GM18508 (cell line): Measurements from ENCODE around the gene ZNF579.
"Not testable (repeated sequence)": the region's sequence is repeated elsewhere in the genome, so short reads cannot be mapped to it uniquely, and the experiment has no call there.

Experiments
- ATAC-seq: cut with Tn5 transposase; IDR thresholded peaks from one replicate; pipeline ENCODE4 v1.9.1; 2021; ENCODE audit warnings: moderate number of reproducible peaks; ENCODE audit not compliant: insufficient read depth, unreplicated experiment

The ZNF579 gene

DNA sequence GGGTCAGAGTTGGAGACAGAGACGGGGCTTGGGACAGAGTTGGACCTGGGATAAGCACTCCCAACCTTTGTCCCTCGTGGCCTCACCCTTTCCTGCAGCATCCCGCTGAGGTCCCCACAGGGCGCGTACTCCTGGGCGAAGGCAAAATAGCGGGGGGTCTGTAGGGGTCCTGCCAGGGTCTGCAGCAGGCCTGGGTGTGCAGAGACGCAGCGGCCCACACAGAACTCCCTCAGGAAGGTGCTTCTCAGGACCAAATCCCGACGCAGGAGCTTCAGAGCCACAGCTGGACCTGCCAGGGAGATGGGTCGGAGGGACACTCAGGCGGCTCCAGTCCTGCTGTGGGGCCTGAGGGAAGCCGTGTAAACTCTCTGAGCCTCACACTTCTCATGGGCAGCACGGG, 36.6 kb downstream of the ZNF579 start:
- ATAC-seq, result no peak

GRCh38 chr19:55543567-55543966, 37.1 kb downstream of the ZNF579 start:
- no peak for ATAC-seq

- ATAC-seq, result no peak
Measured at GRCh38 chr19:55542292-55542855, 38.3 kb downstream of the ZNF579 start.

DNA sequence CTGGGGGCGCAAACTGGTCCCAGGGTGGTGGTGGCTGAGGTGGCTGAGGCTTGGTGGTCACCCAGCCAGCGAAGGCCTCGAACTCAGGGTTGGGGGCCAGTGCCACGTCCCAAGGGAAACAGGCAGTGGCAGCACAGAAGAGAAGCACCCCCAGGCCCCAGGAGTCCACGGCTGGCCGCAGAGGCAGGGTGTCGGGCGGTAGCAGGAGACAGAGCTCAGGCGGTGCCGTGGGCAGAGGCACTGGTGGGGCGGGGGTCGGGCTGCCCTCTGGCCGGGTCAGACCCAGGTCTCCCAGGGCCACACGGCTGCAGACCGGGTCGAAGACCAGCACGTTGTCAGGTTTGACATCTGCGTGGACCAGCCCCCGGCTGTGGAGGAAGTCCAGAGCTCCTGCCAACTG, 39.6 kb downstream of the ZNF579 start:
- ATAC-seq, result no peak

DNA sequence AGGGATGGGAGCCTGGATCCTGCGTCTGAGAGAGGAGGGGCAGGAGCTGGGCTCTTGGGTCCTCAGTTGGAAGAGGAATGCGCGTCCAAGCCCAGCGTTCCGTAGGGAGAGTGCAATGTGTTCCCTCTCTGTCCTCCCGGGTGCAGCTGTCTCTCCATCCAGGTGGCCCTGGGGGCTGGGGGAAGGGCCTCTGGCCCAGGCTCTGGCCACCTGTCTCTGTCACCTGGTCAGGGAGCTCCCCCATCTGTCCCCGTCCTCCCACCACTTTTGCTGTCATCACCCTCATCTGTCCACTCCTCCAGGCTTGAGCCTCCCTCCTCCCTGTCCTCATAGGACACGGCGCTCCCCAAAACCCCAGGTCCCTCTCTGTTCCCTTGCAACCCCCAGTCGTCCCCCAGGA, 40.0 kb downstream of the ZNF579 start:
- ATAC-seq, result no peak

- no peak for ATAC-seq
Measured at GRCh38 chr19:55539090-55539984, 41.3 kb downstream of the ZNF579 start.

- ATAC-seq, result no peak
Measured at GRCh38 chr19:55538132-55538531, 42.5 kb downstream of the ZNF579 start.

- no peak for ATAC-seq
Measured at GRCh38 chr19:55537741-55538111, 42.9 kb downstream of the ZNF579 start.

GRCh38 chr19:55536951-55537740, 43.5 kb downstream of the ZNF579 start, which contains the start of gene SBK2:
SBK2 (minus strand) TSS chr19:55537133; CDS start chr19:55536294, 839 bp downstream.
- ATAC-seq, result no peak

GRCh38 chr19:55536366-55536765, 44.3 kb downstream of the ZNF579 start:
- ATAC-seq, result no peak

DNA sequence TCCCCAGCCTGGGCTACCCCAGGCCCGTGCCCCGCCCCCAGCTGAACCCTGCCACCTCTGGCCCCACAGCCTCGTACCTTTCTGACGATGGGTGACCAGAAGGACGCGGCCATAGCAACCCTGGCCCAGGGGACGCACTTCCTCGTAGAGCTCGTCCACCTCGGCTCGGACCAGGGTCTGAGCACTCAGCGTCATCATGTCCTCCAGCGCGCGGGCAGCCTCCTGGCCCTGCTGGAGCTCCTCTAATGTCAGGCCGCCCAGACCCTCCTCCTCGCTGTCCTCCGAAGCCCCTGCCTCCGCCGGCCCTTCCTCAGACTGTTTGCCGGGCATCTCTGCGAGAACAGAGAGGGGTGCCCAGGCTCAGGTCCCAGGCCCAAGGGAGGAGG, 44.7 kb downstream of the ZNF579 start:
- ATAC-seq, result no peak

GRCh38 chr19:55535173-55535964, 45.3 kb downstream of the ZNF579 start:
- ATAC-seq, result no peak

GRCh38 chr19:55534280-55534679, 46.4 kb downstream of the ZNF579 start:
- ATAC-seq, result not testable (repeated sequence)

- no peak for ATAC-seq
Measured at GRCh38 chr19:55530996-55531395, 49.7 kb downstream of the ZNF579 start.

- ATAC-seq, result no peak
Measured at GRCh38 chr19:55529636-55530234, 50.9 kb downstream of the ZNF579 start.

GRCh38 chr19:55528030-55528803, 52.4 kb downstream of the ZNF579 start:
- ATAC-seq, result no peak

DNA sequence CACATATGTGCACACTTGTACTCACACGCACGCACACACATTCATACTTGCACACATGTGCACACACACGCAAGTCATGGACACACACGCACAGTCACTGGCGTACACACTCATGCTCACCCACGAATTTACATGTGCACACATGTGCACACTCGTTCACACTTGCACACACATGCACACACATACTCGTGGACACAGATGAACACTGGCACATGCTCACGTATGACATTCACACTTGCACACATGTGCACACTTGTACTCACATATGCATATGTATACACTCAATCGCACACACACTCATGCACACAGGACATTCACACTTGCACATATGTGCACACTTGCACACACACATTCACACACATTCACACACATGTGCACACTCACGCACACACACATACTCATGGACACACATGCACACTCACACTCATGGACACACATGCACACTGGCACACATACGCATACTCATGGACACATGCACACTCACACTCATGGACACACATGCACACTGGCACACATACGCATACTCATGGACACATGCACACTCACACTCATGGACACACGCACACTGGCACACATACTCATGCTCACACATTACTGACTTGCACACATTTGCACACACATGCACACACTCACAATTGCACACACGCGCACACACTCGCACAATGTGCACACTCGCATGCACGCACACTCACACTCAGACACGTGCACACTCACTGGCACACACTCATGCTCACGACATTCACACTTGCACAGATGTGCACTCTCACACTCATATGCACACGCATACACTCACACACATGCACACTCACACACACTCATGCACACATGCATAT, 53.2 kb downstream of the ZNF579 start:
- ATAC-seq, result no peak
